Daoy (cell line): ENCODE data around the gene PCYT2. TPM values are rescaled to one million over a fixed set of nuclear protein-coding genes. Genes with fewer than 3 reads are reported as not detected.

ENCODE experiments used
- DNase-seq: peaks from one replicate; pipeline ENCODE4 v3.0.0-alpha.2; 2015; ENCODE audit warnings: low read depth
- total RNA-seq: library from RNA; depleted of rRNA; stranded (reverse); fragments of >200 nt; shearing (Covaris generic); gene quantifications from 2 replicates; pipeline ENCODE4 v1.2.3, GENCODE V29; 2014

Gene PCYT2
- total RNA-seq, 1 experiment from 2014 or later: 17.9 TPM

DNA sequence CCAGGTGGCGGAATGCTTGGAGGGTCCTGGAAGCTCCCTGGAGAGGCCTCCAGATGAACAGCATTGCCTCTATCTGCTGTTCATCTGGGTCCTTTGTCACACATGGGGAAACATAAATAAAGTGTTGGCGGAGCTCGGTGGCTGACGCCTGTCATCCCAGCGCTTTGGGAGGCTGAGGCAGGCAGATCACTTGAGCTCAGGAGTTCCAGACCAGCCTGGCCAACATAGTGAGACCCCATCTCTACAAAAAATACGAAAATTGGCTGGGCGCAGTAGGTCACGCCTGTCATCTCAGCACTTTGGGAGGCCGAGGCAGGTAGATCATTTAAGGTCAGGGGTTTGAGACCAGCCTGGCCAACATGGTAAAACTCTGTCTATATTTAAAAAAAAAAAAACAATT lies 33.7 kb upstream of the PCYT2 start:
- no peak for DNase-seq

DNA sequence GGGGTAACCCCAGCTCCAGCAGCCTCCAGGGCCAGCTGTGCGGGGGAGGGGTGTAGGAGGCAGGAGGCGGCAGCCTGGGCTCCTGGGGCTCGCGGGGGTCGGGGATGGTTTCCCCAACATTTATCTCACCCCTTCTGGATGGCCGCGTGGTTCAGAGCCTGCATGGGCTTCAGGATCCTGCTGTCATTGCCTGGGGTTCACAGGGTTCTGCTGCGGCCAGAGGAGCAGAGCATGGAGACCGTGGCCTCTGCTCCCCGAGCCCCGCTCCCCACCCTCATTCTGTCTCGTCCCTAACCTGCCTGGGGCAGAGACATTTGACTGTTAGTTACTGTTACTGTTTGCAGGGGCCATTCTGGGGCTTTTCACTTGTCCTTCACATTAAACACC lies 31.0 kb upstream of the PCYT2 start:
- no peak for DNase-seq

DNA sequence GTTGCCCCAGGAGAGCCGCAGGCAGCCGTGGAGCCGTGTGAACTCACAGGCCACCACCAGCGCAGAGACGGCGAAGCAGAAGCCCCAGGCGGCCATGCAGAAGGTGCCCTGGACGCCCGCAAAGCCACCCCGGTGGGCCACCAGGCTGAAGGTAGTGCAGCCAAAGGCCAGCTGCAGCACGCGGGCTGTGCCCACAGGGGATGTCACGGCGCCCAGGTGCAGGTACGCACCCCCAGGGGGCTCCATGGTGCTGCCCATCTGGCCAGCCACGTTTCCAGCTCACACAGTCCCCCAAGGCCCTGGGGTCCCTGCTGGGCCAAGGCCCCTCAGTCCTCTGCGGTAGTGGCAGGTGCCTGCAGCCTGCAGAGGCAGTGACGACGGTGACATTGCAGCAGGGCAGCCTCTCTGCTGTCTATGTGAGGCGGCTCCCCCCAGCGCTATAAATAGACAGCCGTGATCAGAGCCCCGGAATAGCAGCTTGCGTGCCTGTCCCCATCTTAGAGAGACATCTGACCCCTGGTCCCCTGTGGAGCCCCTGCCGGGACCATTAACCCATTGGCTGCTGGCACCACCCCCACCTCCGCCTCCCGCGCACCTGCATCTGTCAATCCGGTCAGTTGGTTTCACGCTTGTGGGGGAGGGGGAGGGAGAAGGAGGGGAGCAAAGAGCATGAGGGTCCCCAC lies 30.4 kb upstream of the PCYT2 start:
- DNase-seq: no peak

DNA sequence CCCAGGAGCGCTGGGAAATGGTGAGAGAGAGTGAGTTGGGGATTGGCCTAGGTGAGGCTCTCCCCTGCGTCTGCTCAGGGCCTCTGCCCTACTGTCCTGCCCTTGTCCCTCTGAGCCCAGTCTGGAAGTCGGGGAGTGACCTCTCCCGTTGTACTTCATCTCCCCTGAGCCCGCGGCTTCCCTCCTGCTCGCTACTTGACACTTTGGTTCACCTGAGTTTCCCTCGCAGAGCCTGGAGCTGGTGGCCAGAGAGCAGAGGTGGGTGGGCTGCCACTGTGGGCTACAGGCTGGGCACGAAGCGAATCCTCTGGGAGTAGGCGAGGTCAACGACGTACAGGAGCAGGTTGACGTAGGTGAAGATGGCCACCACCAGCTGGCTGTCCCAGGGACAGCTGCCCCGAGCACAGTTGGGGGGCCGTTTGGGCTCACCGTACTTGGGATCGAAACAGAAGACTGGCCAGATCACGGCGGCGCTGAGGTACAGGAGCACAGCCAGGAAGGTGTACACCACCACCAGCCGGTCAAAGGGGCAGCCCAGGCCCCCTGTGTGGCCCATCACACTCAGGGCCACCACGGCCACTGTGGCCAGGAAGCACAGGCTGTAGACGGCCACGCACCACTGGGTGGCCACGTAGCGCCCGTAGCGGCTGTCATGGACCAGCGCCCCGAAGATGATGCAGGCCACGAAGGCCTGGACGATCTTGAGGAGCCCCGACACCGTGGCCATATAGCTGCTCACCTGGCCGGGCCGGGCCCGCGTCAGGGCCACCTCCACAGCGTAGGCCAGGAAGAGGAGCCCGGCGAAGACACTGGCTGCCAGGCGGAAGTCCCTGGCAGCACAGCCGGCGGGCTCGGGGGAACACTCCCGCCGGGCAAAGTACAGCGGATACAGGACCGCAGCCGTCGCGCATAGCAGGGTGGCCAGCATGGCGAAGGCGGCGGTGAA lies 29.6 kb upstream of the PCYT2 start:
- no peak for DNase-seq

DNA sequence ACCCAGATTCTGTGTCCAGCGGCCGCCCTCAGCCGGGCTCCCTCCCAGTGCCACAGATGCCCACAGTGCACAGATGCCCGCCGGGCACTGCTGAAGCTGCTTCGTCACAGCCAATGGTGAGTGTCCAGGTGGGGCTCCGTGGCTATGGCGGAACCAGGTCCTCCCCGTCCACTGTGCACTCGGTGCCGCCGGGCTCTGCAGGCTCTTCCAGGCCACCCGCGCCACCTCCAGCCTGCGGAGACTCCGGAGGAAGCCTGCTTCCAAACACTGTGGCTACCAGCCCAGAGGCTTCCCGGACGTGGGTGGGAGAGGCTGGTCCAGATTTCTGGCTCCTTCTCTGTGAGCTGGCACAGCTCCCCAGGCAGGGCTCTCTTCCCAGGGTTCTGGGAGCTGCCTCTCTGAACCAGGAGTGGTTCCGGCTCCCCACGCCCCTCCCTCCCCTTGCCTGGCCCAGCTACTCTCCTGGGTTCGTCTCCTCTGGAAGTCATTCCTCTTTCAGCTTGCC lies 28.7 kb upstream of the PCYT2 start:
- no peak for DNase-seq

DNA sequence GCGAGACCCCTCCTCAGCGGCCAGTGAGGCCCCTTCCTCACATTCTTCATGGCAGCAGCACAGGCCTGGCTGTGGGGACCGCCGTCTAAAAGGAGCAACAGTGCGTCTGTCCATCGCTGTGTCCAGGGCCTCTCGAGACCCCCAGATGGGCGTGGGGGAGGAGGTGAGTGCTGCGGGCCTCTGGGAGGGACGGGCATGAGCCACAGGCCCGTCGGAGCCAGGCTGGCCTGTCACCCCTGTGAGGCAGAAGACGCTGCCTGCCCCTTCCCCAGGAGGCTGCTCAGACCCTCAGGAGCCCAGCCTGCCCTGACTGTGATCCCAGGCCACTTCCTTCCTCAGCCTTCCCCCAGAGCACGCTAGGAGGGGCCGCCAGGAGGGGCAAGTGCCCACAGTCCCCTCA lies 28.0 kb upstream of the PCYT2 start:
- DNase-seq: no peak

DNA sequence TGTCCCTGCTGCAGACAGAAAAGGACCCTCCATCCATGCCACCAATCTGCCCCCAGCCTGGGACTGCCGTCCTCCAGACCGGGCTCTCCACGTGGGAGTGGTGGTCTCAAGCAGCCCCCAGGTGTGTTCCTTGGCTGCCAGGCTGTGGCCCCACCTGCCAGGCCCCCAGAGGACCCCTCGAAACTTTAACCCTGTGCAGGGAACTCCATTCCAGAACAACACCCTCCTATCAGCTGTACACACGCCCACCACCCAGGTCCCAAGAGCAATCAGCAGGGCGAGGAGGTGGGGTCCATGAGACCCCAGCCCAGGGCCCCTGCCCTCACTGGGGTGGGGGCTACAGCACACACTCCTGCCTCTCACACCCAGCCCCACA lies 24.5 kb upstream of the PCYT2 start:
- no peak for DNase-seq

DNA sequence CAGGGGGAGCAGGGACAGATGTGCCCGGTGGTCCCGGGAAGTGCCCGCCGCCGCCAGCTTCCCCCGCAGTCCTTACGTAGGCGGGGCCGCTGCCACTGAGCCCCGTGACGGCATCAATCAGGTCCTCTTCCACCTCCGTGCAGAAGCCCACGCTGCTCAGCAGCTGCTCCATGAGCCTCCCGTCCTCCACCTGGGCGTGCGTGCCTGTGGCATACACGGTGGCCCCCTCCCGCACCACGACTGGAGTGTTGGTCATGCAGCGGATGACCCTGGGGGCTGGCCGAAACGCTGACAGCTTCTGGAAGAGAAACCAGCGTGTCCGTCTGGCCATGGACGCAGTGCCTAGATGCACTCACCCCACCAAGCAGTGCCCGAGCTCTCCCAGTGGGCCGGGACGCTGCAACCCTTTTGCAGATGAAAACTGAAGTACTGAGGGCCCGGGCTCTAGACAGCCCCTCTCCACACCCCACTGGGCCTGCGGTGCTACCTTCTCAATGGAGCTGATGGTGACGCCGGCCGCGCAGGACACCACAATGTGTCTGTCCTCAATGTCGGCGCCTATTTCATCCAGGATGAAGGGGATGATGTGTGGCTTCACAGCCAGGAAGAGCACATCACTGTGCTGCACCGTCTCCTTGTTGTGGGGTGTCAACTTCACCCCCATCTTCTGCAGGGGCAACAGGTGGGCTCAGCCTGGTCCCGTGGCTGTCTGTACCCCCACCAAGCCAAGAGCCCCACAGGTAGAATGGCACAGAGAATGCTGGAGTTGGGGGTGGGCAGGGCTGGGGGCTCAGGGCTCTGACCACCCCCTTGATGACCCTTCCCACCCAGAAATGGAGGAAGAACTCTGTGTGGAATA lies 23.9 kb upstream of the PCYT2 start:
- no peak for DNase-seq

DNA sequence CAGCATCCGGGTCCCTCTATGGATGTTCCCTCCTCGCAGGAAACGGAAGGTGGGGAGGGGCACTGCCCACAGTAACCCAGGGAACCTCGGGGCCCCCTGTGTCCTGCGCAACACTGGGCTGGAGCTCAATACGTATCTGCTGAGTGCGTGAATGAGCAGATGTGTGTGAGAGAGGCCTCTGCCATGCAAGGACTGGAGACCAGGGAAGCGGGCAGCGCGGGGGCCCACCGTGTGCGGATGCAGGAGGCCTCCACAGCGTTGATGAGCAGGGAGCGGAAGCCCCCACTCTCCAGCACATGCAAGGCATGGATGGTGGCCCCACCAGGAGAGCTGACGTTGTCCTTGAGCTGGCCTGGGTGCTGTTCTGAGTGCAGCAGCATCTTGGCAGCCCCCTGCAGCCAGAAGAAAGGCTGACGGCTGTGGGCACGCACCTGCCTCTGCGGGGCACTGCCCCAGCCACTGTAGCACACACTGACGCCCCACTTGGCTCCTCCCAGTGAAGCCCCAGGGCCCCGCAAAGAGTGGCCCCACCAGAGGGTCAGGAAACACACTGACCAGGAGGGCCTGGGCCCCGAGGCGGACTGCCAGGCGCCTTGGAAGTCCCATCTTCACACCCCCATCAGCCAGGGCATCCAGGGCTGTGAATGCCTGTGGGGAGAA lies 23.0 kb upstream of the PCYT2 start:
- DNase-seq: no peak

DNA sequence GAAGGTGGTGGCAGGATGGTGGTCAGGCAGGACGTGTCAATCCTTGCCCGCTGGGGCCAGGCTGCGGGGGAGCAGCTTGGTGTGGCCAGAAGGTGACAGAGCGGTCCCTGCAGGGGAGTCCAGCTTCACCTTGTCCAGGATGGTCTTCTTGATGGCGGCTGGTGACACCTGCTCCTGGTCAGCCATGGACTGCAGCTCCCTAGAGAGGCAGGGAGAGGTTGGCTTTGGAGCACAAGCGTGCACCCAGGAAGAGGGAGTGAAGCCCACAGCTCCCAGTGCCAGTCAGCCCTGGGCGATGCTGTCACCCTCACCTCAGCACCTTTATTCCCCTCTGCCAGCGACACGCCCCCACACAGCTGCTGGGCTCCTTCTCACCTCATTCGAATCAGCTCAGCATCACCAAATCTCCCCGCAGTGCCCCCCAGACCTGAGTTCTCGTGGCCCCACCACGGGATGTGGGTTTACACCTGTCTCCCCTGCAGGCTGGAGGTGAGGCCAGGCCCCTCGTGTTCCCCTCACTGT lies 22.0 kb upstream of the PCYT2 start:
- no peak for DNase-seq

DNA sequence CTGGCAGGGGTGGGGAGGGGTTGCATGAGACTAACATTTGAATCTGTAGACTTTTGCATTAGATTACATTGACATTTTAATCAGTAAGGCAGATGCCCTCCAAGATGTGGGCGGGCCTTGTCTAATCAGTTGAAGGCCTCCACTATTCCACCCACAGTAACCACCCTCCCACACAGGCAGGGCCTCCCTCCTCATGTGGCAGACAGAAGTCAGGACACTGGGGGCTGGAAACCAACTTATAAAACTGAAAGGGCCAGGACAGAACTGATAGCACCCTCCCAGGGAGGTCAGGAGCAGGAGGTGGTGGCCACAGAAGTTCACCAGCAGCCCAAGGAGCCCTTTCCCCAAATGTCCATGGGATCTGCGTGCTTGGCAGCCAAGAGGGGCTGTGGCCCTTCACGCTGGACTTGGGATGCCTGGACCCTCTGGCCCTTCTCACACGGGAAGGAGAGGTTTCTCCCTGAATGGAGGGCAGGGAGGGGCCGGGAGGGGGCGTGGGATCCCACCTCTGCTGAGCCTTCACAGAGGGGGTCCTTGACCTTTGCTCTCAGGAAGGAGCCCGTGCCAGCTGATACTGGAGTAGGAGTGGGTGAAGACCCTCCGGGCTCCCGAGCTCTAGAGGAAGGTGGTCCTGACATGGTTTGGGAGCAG lies 21.3 kb upstream of the PCYT2 start:
- DNase-seq: no peak

DNA sequence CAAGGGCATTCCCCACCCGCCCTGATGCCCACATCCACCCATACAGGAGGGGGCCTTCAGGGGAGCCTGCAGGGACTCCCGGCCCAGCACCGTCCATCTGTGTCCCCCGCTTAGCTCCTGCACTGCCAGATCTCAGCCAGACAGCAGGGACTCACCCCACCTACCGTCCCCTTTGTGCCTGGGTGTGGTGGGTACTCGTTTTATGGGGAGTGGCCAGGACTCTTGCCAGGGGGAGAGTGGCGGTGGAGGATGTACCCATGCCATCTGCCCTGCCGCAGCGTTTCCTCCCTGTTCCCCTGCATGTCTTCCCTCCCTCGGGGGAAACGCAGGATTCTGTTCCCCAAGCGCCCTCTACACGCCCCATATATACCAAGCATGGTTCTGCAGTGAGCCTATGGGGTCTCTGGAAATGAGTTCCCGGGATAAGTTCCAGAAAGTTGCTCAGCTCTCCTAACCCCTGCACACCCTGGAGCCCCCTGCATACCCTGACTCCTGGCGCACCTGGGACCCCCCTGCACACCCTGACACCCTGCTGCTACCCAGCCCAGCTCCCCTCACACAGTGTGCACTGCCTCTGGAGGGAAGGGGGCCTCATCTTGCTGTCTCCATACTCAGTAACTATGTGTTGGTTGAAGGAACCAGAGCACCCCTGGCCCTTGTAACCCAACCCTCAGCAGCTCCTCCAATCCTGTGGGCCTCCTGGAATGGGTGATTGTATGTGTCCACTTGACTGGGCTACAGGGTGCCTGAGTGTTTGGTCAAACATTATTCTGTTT lies 20.5 kb upstream of the PCYT2 start:
- DNase-seq: no peak

DNA sequence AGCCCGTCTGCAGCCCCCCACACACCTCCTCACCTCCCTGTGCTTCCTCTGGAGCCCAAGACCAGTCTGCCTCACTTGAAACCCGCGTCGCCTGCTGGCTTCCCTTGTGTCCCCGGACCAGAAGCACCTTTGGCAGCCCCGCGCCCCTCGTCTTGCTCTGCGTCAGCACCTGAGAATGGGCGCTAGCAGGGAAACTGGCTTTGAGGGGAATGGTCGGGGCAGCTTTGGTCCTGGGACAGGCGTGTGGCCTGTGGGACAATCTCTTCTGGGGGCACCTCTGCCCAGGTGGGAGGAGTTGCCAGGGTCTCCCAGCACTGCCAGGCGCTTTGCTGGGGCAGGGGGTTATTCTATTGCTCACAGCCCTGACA lies 20.0 kb upstream of the PCYT2 start:
- DNase-seq: no peak

DNA sequence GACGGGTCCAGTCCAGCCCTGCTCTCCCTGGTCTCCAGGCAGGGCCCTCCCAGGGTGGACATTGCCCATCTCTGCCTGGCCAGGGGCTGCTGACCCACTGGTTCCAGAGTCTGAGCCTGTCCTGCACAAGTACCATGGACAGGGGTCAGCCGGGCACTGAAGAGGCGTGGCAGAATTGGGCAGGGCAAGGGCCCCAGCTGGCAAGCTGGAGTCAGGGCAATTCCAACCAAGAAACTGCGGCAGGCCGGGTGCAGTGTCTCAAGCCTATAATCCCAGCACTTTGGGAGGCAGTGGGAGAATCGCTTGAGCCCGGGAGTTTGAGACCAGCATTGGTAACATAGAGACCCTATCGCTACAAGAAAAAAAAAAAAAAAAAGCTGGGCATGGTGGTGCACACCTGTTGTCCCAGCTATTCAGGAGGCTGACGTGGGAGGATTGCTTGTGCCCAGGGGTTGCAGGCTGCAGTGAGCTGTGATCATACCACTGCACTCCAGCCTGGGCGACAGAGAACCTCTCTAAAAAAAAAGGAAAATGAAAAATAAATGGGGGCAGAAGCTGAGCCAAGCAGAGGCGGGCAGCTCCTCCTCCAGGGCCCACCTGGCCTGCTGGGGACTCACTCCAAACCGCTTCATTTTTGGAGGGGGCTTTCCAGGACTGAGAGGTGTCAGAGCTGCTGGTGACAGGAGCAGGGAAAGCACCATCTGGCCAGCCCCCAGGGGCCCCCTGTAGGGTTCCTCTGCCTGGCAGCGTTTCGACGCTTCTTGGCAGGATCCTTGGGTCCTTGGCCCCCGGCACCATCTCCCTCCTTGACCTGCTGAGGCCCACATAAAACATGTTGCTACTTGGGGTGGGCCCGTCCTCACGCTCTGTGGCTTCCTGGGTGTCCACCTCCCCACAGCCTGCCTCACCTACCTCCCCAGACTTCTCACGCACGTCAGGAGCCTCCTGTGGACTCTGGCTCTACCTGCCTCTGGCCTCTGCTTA lies 19.2 kb upstream of the PCYT2 start:
- no peak for DNase-seq

DNA sequence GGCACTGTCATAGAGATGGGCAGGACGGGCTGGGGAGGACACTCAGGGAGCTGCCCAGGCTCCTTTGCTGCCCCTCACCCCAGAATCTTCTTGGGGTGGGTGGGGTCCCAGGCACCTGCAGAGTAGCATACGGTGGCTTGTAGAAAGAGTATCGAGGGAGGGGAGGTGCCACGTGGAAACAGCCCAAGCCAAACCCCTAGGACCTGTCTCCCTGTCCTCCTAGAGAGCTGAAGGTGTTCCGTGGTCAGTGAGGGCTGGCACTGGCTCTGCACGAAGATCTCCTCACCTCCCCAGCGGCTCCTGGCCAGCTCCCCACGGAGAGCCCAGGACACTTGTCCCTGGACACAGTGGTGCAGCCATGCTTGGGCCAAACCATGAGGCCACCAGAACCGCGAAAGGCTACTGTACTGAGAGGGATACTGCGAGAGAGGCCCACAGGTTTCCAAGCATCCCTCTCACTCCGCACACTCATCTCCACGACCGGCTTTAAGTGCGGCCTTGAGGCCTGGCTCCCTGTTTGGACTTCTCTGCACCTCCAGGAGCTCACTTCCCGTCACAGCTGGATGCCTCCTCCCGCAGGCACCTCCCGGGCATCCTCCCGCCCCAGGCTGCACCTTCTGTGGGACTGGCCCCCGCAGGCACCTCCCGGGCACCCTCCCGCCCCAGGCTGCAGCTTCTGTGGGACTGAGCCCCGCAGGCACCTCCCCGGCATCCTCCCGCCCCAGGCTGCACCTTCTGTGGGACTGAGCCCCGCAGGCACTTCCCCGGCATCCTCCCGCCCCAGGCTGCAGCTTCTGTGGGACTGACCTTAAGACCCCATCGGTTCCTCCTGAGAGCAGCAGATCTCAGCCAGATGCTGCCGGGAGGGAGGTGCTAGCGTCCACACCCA lies 18.3 kb upstream of the PCYT2 start:
- no peak for DNase-seq

DNA sequence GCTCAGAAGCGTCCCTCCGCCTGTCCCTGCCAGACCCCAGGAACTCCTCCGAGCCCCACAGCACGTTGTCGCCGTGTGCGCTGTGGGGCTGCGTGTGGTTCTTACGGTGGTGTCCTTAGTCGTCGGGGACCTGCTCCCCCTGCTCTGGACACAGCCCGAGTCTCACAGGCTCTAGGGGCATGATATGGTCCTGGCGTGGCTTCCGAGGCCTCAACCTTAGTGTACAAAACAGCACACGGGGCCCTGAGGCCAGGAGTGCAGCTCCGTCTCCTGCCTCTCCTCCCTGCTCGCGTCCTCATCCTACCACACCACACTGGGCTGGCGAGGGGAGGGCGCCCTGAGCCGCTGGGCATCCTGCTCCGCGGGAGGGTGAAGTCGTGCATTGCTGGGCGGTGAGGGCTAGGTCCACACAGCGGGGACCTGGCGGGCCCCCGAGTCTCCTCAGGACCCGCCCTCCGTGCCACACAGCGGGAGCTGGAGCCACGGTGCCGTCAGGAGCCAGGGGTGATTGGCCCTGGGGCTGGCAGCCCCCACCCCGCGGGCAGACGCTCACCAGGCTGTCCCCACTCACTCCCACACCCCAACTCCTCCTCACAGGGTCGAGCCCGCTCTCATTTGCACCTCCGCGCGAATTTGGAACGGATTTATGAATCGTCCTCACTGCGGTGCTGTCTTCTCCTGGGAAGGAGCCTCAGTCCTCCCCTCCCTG lies 17.5 kb upstream of the PCYT2 start:
- DNase-seq: no peak
